ENCODE measurements around the gene PARD3B.

Gene PARD3B

GRCh38 chr2:205383601-205384000 is 838.3 kb downstream of the PARD3B start:
- no peaks in the 10 kb centered on the region for H3K27me3 ChIP-seq (ENCODE audit: control insufficient read depth, insufficient read depth, low read length)
- no peak overlapping the region for H3K27ac ChIP-seq (ENCODE audit: low read length)
- no peak overlapping the region for H3K9ac ChIP-seq (ENCODE audit: low read length)
- H3K36me3 ChIP-seq (ENCODE audit: control insufficient read depth, low read depth, low read length) = no peaks in the 10 kb centered on the region
- no peaks in the 10 kb centered on the region for H3K9me3 ChIP-seq (ENCODE audit: control insufficient read depth, low read depth, low read length)
- H3K4me3 ChIP-seq (ENCODE audit: low read length) = no peak overlapping the region
- H3K4me1 ChIP-seq (ENCODE audit: control insufficient read depth, low read depth, low read length) = peaks cover 13% of the 10 kb centered on the region

GRCh38 chr2:205386109-205386508 is 840.8 kb downstream of the PARD3B start:
- no peak overlapping the region for H3K4me3 ChIP-seq (ENCODE audit: low read length)
- H3K9me3 ChIP-seq (ENCODE audit: control insufficient read depth, low read depth, low read length) = no peaks in the 10 kb centered on the region

GRCh38 chr2:205387350-205388055 is 842.2 kb downstream of the PARD3B start:
- H3K9ac ChIP-seq (ENCODE audit: low read length) = no peak overlapping the region
- H3K4me1 ChIP-seq (ENCODE audit: control insufficient read depth, low read depth, low read length) = peaks cover 28% of the 10 kb centered on the region
- H3K27me3 ChIP-seq (ENCODE audit: control insufficient read depth, insufficient read depth, low read length) = no peaks in the 10 kb centered on the region
- H3K9me3 ChIP-seq (ENCODE audit: control insufficient read depth, low read depth, low read length) = no peaks in the 10 kb centered on the region
- H3K4me3 ChIP-seq (ENCODE audit: low read length) = no peak overlapping the region
- no peaks in the 10 kb centered on the region for H3K36me3 ChIP-seq (ENCODE audit: control insufficient read depth, low read depth, low read length)
- no peak overlapping the region for H3K27ac ChIP-seq (ENCODE audit: low read length)

More at GRCh38 chr2:205386109-205386508, 840.8 kb downstream of the PARD3B start:
- Histone ChIP-seq H3K27me3 (ENCODE audit: control insufficient read depth, insufficient read depth, low read length) (no peaks in the 10 kb centered on the region), H3K4me1 (ENCODE audit: control insufficient read depth, low read depth, low read length) (peaks cover 20% of the 10 kb centered on the region), H3K27ac (ENCODE audit: low read length) (no peak overlapping the region), H3K9ac (ENCODE audit: low read length) (no peak overlapping the region), H3K36me3 (ENCODE audit: control insufficient read depth, low read depth, low read length) (no peaks in the 10 kb centered on the region)

- H3K9ac ChIP-seq (ENCODE audit: low read length) = no peak overlapping the region
- peaks cover 28% of the 10 kb centered on the region for H3K4me1 ChIP-seq (ENCODE audit: control insufficient read depth, low read depth, low read length)
- H3K27me3 ChIP-seq (ENCODE audit: control insufficient read depth, insufficient read depth, low read length) = no peaks in the 10 kb centered on the region
- H3K4me3 ChIP-seq (ENCODE audit: low read length) = no peak overlapping the region
- no peak overlapping the region for H3K27ac ChIP-seq (ENCODE audit: low read length)
- H3K36me3 ChIP-seq (ENCODE audit: control insufficient read depth, low read depth, low read length) = no peaks in the 10 kb centered on the region
- H3K9me3 ChIP-seq (ENCODE audit: control insufficient read depth, low read depth, low read length) = no peaks in the 10 kb centered on the region
These were observed 845.6 kb downstream of the PARD3B start for GRCh38 chr2:205390866-205391265.

- no peak overlapping the region for H3K4me3 ChIP-seq (ENCODE audit: low read length)
- H3K27me3 ChIP-seq (ENCODE audit: control insufficient read depth, insufficient read depth, low read length) = no peaks in the 10 kb centered on the region
- H3K4me1 ChIP-seq (ENCODE audit: control insufficient read depth, low read depth, low read length) = no peaks in the 10 kb centered on the region
- no peak overlapping the region for H3K27ac ChIP-seq (ENCODE audit: low read length)
- no peaks in the 10 kb centered on the region for H3K36me3 ChIP-seq (ENCODE audit: control insufficient read depth, low read depth, low read length)
- no peak overlapping the region for H3K9ac ChIP-seq (ENCODE audit: low read length)
- no peaks in the 10 kb centered on the region for H3K9me3 ChIP-seq (ENCODE audit: control insufficient read depth, low read depth, low read length)
These were observed 856.2 kb downstream of the PARD3B start for GRCh38 chr2:205401511-205401910.

GRCh38 chr2:205402011-205402410 is 856.7 kb downstream of the PARD3B start:
- no peaks in the 10 kb centered on the region for H3K27me3 ChIP-seq (ENCODE audit: control insufficient read depth, insufficient read depth, low read length)
- H3K4me1 ChIP-seq (ENCODE audit: control insufficient read depth, low read depth, low read length) = no peaks in the 10 kb centered on the region
- no peaks in the 10 kb centered on the region for H3K36me3 ChIP-seq (ENCODE audit: control insufficient read depth, low read depth, low read length)
- no peaks in the 10 kb centered on the region for H3K9me3 ChIP-seq (ENCODE audit: control insufficient read depth, low read depth, low read length)
- no peak overlapping the region for H3K4me3 ChIP-seq (ENCODE audit: low read length)
- no peak overlapping the region for H3K27ac ChIP-seq (ENCODE audit: low read length)
- H3K9ac ChIP-seq (ENCODE audit: low read length) = no peak overlapping the region

GRCh38 chr2:205403244-205403825 is 858.1 kb downstream of the PARD3B start:
- Histone ChIP-seq H3K4me3 (ENCODE audit: low read length) (no peak overlapping the region), H3K9me3 (ENCODE audit: control insufficient read depth, low read depth, low read length) (no peaks in the 10 kb centered on the region), H3K4me1 (ENCODE audit: control insufficient read depth, low read depth, low read length) (no peaks in the 10 kb centered on the region), H3K9ac (ENCODE audit: low read length) (no peak overlapping the region), H3K36me3 (ENCODE audit: control insufficient read depth, low read depth, low read length) (no peaks in the 10 kb centered on the region), H3K27ac (ENCODE audit: low read length) (no peak overlapping the region), H3K27me3 (ENCODE audit: control insufficient read depth, insufficient read depth, low read length) (no peaks in the 10 kb centered on the region)

GRCh38 chr2:205405194-205405593 is 859.9 kb downstream of the PARD3B start:
- H3K9ac ChIP-seq (ENCODE audit: low read length) = no peak overlapping the region
- H3K27me3 ChIP-seq (ENCODE audit: control insufficient read depth, insufficient read depth, low read length) = no peaks in the 10 kb centered on the region
- H3K36me3 ChIP-seq (ENCODE audit: control insufficient read depth, low read depth, low read length) = no peaks in the 10 kb centered on the region
- H3K27ac ChIP-seq (ENCODE audit: low read length) = no peak overlapping the region
- no peaks in the 10 kb centered on the region for H3K4me1 ChIP-seq (ENCODE audit: control insufficient read depth, low read depth, low read length)
- H3K9me3 ChIP-seq (ENCODE audit: control insufficient read depth, low read depth, low read length) = no peaks in the 10 kb centered on the region
- H3K4me3 ChIP-seq (ENCODE audit: low read length) = no peak overlapping the region

GRCh38 chr2:205405752-205406151 is 860.5 kb downstream of the PARD3B start:
- no peaks in the 10 kb centered on the region for H3K9me3 ChIP-seq (ENCODE audit: control insufficient read depth, low read depth, low read length)
- no peak overlapping the region for H3K27ac ChIP-seq (ENCODE audit: low read length)

GRCh38 chr2:205407984-205408383 is 862.7 kb downstream of the PARD3B start:
- H3K36me3 ChIP-seq (ENCODE audit: control insufficient read depth, low read depth, low read length) = no peaks in the 10 kb centered on the region
- no peak overlapping the region for H3K9ac ChIP-seq (ENCODE audit: low read length)
- no peak overlapping the region for H3K27ac ChIP-seq (ENCODE audit: low read length)
- H3K4me1 ChIP-seq (ENCODE audit: control insufficient read depth, low read depth, low read length) = no peaks in the 10 kb centered on the region
- no peak overlapping the region for H3K4me3 ChIP-seq (ENCODE audit: low read length)
- H3K9me3 ChIP-seq (ENCODE audit: control insufficient read depth, low read depth, low read length) = no peaks in the 10 kb centered on the region
- H3K27me3 ChIP-seq (ENCODE audit: control insufficient read depth, insufficient read depth, low read length) = no peaks in the 10 kb centered on the region

More at GRCh38 chr2:205405752-205406151, 860.5 kb downstream of the PARD3B start:
- no peaks in the 10 kb centered on the region for H3K27me3 ChIP-seq (ENCODE audit: control insufficient read depth, insufficient read depth, low read length)
- H3K9ac ChIP-seq (ENCODE audit: low read length) = no peak overlapping the region
- H3K36me3 ChIP-seq (ENCODE audit: control insufficient read depth, low read depth, low read length) = no peaks in the 10 kb centered on the region
- H3K4me3 ChIP-seq (ENCODE audit: low read length) = no peak overlapping the region
- no peaks in the 10 kb centered on the region for H3K4me1 ChIP-seq (ENCODE audit: control insufficient read depth, low read depth, low read length)

- no peaks in the 10 kb centered on the region for H3K36me3 ChIP-seq (ENCODE audit: control insufficient read depth, low read depth, low read length)
- H3K4me3 ChIP-seq (ENCODE audit: low read length) = no peak overlapping the region
- H3K27me3 ChIP-seq (ENCODE audit: control insufficient read depth, insufficient read depth, low read length) = no peaks in the 10 kb centered on the region
- H3K9ac ChIP-seq (ENCODE audit: low read length) = no peak overlapping the region
- no peaks in the 10 kb centered on the region for H3K4me1 ChIP-seq (ENCODE audit: control insufficient read depth, low read depth, low read length)
- H3K27ac ChIP-seq (ENCODE audit: low read length) = no peak overlapping the region
- no peaks in the 10 kb centered on the region for H3K9me3 ChIP-seq (ENCODE audit: control insufficient read depth, low read depth, low read length)
These were observed 863.4 kb downstream of the PARD3B start for GRCh38 chr2:205408696-205409095.

GRCh38 chr2:205409411-205409810 is 864.1 kb downstream of the PARD3B start:
- H3K27ac ChIP-seq (ENCODE audit: low read length) = no peak overlapping the region
- H3K27me3 ChIP-seq (ENCODE audit: control insufficient read depth, insufficient read depth, low read length) = no peaks in the 10 kb centered on the region
- no peak overlapping the region for H3K9ac ChIP-seq (ENCODE audit: low read length)
- no peaks in the 10 kb centered on the region for H3K4me1 ChIP-seq (ENCODE audit: control insufficient read depth, low read depth, low read length)
- no peak overlapping the region for H3K4me3 ChIP-seq (ENCODE audit: low read length)
- H3K9me3 ChIP-seq (ENCODE audit: control insufficient read depth, low read depth, low read length) = no peaks in the 10 kb centered on the region
- H3K36me3 ChIP-seq (ENCODE audit: control insufficient read depth, low read depth, low read length) = no peaks in the 10 kb centered on the region

Data from iPS-18a (cell line).